ENCODE data around the gene SPATA25.
"Not testable (repeated sequence)": the region's sequence is repeated elsewhere in the genome, so short reads cannot be mapped to it uniquely, and the experiment has no call there.

Gene SPATA25

GRCh38 chr20:45892828-45893500, 5.5 kb upstream of the SPATA25 start:
- DNase-seq, result no peak

- no peak for DNase-seq
These were observed 4.8 kb upstream of the SPATA25 start for GRCh38 chr20:45892049-45892825.

- peak; percentile 60 for DNase-seq
These were observed 3.9 kb upstream of the SPATA25 start, which contains the start of the genes CTSA and NEURL2 for GRCh38 chr20:45890985-45891983. Gene CTSA (plus strand): TSS chr20:45891335. CDS start chr20:45891569, 234 bp downstream. Gene NEURL2 (minus strand): TSS chr20:45891208. CDS start chr20:45890991, 217 bp downstream.

GRCh38 chr20:45890077-45890984, 2.9 kb upstream of the SPATA25 start:
- DNase-seq, result peak; percentile 51

GRCh38 chr20:45888681-45889080, 1.3 kb upstream of the SPATA25 start:
- no peak for DNase-seq

GRCh38 chr20:45886590-45887345, 654 bp downstream of the SPATA25 start:
- DNase-seq, result no peak

- no peak for DNase-seq
These were observed 4.3 kb downstream of the SPATA25 start for GRCh38 chr20:45883100-45883469.

GRCh38 chr20:45882469-45883099, 4.8 kb downstream of the SPATA25 start:
- no peak for DNase-seq

GRCh38 chr20:45880988-45881788, 6.2 kb downstream of the SPATA25 start, which contains the start of gene ZSWIM1:
Gene ZSWIM1 (plus strand): TSS chr20:45881227. CDS start chr20:45882593, 1,366 bp downstream.
- peak; percentile 98 for DNase-seq

- DNase-seq, result no peak
These were observed 9.2 kb downstream of the SPATA25 start for GRCh38 chr20:45878076-45878761.

GRCh38 chr20:45874576-45874975, 12.8 kb downstream of the SPATA25 start:
- DNase-seq, result no peak

- DNase-seq, result not testable (repeated sequence)
These were observed 13.3 kb downstream of the SPATA25 start for GRCh38 chr20:45874104-45874481.

- no peak for DNase-seq
These were observed 13.9 kb downstream of the SPATA25 start for GRCh38 chr20:45873409-45874103.

GRCh38 chr20:45872626-45873025, 14.8 kb downstream of the SPATA25 start:
- DNase-seq, result no peak

- peak; percentile 77 for DNase-seq
These were observed 19.6 kb downstream of the SPATA25 start for GRCh38 chr20:45867819-45868176.

GRCh38 chr20:45867136-45867818, 20.1 kb downstream of the SPATA25 start:
- no peak for DNase-seq

- no peak for DNase-seq
These were observed 21.0 kb downstream of the SPATA25 start for GRCh38 chr20:45866454-45866853.
